Breast epithelium (tissue), 3 donors: Measurements from ENCODE around the gene ZMIZ1.

Experiments used
- POLR2A ChIP-seq: fragments of 450-650 bp; IDR thresholded peaks from one replicate; pipeline ENCODE4 v1.6.1; 2016; ENCODE audit warnings: antibody characterized with exemption, mild to moderate bottlenecking, moderate library complexity
- POLR2AphosphoS5 ChIP-seq, 3 donors: sonication (generic); formaldehyde crosslinking; IDR thresholded peaks; one replicate each; pipeline ENCODE4 v1.6.1; 2017; ENCODE audit warnings: antibody characterized with exemption in 3 of 3
- TF ChIP-seq, protein P1 (sequence below), 3 donors: fragments of 450-650 bp; IDR thresholded peaks; one replicate each; pipeline ENCODE4 v1.5.1; 2016 to 2017; ENCODE audit warnings: antibody characterized with exemption in 3 of 3, mild to moderate bottlenecking in 3 of 3, moderate library complexity in 3 of 3

DNA sequence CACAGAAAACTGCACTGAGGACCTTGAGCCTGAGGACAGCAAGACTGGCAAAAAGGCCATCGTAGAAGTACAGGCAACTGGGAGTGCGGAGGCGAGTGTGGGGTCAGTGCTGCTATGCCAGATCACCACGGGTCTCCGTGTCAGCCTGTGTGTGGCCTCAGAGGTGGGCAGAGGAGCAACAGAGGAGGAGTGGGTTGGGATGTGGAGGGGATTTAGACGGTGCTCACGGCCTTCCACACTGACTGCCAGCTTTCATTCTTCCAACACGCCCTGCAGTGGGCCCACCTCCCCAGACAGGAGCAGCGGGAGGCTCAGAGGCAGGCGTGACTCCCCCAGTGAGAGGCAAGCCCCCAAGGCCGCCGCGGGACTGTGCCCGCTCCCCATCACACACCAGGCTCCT is 17.0 kb upstream of the ZMIZ1 start:
- TF ChIP-seq POLR2AphosphoS5 (IDR thresholded peaks at IDR 0.05), result no peak
- TF ChIP-seq, protein P1, sequence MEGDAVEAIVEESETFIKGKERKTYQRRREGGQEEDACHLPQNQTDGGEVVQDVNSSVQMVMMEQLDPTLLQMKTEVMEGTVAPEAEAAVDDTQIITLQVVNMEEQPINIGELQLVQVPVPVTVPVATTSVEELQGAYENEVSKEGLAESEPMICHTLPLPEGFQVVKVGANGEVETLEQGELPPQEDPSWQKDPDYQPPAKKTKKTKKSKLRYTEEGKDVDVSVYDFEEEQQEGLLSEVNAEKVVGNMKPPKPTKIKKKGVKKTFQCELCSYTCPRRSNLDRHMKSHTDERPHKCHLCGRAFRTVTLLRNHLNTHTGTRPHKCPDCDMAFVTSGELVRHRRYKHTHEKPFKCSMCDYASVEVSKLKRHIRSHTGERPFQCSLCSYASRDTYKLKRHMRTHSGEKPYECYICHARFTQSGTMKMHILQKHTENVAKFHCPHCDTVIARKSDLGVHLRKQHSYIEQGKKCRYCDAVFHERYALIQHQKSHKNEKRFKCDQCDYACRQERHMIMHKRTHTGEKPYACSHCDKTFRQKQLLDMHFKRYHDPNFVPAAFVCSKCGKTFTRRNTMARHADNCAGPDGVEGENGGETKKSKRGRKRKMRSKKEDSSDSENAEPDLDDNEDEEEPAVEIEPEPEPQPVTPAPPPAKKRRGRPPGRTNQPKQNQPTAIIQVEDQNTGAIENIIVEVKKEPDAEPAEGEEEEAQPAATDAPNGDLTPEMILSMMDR (IDR thresholded peaks at IDR 0.05), result no peak
- TF ChIP-seq POLR2A, result no peak
